Measurements from ENCODE around the gene KYNU.

GRCh38 chr2:142942690-142943089 is 65.2 kb downstream of the KYNU start:
- TF ChIP-seq CTCF (conservative IDR thresholded peaks at IDR 0.05) (no peak), EZH2 (IDR thresholded peaks at IDR 0.05; ENCODE audit: low read depth) (no peak)

All from PC-9 (cell line).